T follicular helper cell (primary cell): ENCODE measurements around the gene COL20A1.

Source experiments
- DNase-seq: peaks from one replicate; pipeline ENCODE4 v3.0.0-alpha.2; 2020; ENCODE audit warnings: low read depth

The COL20A1 gene

DNA sequence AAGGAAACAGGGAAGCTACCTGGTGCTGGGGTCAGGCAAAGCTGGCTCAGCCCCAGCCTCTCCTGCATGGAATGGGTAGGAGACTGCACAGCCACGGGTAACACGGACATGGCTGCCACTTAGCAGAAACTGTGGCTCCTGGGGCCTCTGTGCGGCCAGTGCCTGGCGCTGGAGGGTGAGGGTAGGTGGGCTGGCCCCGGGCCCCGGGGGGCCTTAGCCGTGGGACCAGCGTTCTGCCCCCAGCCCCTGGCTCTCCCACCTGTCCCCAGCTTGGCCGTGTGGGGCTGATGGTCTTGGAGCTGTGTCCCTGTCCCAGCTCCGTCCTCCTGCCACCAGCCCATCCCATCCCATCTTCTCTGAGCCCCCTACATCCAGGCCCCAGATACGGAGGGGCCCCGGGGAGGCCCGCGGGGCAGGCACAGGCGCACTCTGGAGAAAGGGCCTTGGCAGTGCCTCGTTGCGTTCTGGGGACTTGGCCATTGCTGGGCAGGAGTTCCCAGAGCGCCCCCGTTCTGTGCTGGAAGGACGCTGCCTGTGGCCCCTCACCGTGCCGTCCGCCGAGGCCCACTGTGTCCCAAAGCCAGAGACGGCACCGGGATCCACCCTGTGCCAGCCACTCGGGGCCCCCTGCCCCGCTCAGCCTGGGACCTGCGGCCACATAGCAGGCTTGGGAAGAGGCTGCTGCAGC lies 56.0 kb downstream of the COL20A1 start:
- DNase-seq, result no peak

- no peak for DNase-seq
Observed at GRCh38 chr20:63349516-63349895, 56.5 kb downstream of the COL20A1 start.

DNA sequence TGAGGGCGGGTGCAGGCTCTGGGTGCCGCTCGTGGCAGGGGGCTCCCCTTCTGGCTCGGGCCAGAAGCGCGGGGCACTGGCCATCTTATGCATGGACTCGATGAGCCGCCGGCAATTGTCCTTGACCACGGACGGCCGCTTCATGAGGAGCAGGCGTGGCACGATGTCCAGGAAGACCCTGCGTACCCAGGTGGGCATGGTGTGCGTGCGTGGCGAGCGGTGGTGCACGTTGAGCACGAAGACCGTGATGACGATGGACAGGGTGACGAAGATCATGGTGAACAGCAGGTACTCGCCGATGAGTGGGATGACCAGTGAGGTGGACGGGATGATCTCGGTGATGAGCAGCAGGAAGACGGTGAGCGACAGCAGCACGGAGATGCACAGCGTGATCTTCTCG lies 57.2 kb downstream of the COL20A1 start:
- DNase-seq, result no peak

DNA sequence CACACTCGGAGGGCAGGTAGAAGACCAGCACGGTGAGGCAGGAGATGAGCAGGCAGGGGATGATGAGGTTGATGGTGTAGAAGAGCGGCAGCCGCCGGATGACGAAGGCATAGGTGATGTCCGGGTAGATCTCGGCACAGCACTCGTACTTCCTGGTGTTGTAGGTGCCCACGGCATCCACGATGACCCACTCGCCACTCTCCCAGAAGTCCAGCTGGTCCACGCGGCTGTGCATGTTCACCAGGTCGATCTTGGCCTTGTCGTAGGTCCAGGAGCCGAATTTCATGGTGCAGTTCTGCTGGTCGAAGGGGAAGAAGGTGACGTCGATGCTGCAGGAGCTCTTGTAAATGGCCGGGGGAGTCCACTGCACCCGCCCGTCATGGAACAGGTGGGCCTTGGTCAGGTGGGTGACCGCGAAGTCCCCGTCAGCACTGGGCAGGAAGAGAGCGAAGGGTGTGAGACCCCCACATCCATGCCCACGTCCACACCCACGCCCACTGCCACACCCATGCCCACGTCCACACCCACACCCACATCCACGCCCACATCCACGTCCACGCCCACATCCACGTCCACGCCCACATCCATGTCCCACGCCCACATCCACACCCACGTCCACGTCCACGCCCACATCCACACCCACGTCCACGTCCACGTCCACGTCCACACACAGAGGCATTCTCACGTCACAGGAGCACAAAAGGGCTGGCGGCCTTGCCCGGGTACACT lies 57.8 kb downstream of the COL20A1 start:
- no peak for DNase-seq

DNA sequence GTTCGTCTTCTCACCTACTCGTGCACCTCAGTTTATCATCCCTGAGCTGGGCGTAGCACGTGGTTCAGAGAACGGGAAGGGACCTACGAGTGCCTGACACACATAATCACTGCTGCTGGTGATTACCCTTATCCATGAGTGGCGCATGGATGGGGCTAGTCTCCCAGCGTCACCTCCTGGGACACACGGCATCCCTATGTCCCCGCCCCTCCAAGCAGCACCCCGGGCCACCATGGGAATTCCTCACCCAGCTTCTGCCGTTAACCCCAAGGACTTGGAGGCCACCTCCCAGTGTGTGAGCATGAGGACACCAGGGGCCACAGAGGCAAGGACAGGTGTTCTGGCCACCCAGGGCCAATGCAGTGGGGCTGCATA lies 58.3 kb downstream of the COL20A1 start:
- no peak for DNase-seq

- DNase-seq, result no peak
Observed at GRCh38 chr20:63351811-63352591, 59.0 kb downstream of the COL20A1 start.

- DNase-seq, result no peak
Observed at GRCh38 chr20:63352811-63353221, 59.8 kb downstream of the COL20A1 start.

GRCh38 chr20:63354636-63355350 lies 61.8 kb downstream of the COL20A1 start:
- no peak for DNase-seq

DNA sequence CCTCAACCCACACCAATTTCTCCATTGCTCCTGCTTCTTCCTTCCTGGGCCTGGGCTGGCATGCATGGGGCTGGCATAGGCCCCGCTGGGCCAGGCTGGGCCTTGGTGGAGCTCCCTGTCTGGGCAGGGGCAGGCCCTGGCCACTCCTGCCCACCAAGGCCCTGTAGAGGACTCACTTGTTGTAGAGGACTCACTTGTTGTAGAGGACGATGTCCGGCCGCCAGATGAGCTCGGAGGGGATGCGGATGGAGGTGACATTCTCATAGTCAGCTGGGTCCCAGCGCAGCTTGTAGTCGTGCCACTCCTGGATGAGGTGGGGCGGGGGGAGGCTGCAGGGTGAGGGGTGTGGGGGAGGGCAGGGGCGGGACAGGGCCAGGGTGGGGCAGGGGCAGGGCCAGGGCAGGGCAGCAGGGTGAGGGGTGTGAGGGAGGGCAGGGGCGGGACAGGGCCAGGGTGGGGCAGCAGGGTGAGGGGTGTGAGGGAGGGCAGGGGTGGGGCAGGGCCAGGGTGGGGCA lies 62.9 kb downstream of the COL20A1 start:
- DNase-seq, result no peak

DNA sequence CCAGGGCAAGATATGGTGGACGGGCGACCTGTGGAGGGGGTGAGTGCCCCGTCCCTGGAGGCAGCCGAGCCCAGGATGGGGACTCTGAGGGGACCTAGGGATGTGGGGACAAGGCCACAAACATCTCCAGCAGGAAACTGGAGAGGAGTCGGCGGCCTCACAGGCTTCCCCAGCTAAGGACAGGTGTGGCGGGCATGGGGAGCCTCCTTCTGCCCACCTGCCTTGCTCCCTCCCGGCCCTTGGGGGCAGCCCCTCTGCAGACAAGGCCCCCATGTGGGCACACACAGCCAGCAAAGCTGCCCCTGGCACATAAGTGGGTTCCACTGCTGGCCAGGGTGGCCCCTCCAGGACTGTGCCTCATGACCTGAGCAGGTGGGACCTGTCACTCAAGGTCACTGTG lies 63.5 kb downstream of the COL20A1 start:
- DNase-seq, result no peak

DNA sequence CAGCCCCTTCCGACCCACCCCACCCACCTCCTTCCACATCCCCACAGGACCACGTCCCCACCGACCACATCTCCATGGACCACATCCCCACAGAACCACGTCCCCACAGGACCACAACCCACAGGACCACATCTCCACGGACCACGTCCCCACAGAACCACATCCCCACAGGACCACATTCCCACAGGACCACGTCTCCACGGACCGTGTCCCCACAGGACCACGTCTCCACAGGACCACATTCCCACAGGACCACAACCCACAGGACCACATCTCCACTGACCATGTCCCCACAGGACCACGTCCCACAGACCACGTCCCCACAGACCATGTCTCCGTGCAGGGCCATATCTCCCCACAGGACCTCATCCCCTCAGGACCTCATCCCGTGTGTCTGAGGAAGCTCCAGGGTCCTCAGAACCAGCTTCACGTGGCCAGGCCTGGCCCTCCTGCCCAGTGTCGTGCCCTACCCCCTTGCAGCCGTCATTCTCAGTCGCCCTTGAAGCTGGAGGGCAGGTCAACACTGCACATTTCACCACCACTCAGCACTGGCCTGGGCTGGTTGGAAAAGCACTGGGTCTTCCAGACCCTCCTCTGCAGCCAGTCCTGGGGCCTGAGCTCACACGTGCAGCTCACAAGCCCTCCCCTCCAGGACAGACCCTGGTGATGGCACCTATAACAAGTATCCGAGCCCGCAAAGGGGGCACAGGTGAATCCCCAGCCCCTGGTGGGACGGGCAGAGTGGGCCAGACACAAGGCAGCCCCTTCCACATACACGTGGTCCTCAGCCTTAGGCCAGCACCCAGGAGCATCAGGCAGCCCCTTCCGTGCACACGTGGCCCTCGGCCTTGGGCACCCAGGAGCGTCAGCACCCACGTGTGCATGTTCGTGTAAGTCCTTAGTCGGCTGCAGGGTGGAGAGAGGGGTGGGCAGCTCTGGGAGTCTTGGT lies 64.2 kb downstream of the COL20A1 start:
- no peak for DNase-seq

DNA sequence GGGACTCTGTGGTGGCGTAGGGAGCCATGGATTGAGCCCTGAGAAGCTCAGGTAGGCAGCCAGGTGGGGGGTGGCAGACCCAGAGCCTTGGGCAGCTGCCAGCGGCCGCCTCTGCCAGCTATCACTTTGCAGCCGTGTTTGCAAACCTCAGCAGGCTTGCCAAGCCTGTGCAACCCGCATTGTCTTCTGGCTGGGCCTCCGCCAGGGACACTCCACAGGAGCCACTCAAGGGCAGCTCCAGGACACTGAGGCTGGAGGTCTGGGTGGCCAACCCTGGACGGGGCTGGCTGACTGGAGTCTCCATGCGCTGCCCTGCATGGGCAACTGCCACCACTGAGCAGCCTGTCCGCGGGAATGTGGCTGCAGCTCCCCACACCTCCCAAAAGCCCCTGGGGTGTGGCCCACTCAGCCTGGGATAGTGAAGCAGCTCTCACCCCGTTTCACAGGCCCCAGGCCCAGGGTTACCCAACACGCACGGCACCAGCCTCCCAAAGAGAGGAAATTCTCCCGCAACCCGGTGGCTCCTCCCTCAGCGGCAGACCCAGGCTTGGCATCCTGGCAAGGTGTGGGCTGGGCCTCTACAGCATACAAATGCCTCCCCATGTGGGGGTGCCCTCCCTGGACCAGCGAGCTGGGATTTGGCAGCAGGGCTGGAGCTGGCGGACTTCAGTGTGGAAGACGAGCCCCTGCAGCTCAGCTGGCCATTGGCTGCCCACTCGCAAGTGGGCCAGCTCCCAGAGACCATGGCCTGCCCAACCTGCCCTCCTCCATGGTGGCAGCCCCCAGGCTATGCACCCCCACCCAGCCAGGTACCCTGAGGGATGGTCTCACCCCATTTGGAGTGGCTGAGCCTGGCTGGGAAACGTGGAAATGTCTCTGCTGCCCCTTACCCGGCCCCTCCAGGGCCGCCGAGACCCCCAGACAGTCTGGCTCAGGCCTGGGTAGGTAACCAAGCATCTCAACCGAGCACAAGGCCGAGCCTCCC lies 65.2 kb downstream of the COL20A1 start:
- DNase-seq, result no peak

GRCh38 chr20:63359164-63359934 lies 66.4 kb downstream of the COL20A1 start:
- no peak for DNase-seq

- DNase-seq, result no peak
Observed at GRCh38 chr20:63359937-63360849, 67.2 kb downstream of the COL20A1 start.

GRCh38 chr20:63360850-63361518 lies 68.0 kb downstream of the COL20A1 start, which contains the start of gene CHRNA4:
Gene CHRNA4, minus strand, starts transcription at chr20:63361349. Its CDS starts 184 bp downstream, at chr20:63361165.
- DNase-seq, result no peak

DNA sequence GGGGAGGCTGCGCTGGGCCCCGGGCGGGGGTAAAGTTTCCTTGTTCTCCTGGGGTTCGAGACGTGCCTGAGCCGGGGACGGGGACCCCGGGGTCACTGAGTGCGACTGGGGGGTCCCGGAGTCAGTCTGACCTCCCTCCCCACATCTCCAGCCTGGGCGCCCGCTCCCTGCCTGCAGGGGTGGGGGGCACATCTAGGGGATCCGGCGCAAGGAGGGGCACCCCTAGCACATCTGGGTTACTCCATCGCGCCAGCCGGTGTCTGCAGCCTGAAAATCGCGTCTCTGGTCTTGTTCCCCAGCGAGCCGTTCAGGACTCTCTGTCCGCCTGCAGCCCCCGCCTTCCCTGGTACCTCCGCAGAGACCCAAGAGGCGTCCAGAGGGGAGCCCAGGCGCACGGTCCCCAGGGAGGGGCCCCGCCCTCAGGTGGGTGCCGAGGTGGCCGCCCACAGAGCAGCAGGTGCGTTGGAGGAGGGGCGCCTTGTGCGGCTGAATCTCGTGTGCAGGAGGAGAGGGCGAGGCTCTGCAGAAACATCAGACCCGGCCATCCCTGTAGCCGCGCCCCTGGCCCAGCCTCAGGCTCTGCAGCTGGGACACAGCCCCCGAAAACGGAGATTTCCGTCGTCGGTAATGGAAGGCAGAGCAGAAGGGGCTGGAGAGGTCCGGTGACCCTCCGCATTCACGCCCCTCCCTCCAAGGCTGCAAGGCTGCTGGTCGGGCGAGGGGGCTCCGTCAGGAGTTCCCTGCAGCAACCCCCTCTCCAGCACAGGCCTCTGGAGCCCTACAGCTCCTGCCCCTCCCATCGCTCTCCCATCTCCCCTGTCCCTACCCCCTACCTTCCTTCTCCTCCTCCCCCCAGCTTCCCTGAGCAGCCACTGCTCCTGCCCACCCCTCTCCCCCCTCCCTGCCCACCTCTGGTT lies 68.8 kb downstream of the COL20A1 start:
- no peak for DNase-seq
